NCI-H1417 (cell line): ENCODE results near the gene GAREM1.

Source experiments
- DNase-seq, 3 experiments: peaks; one replicate each; lab custom pipeline; 2025; lab: John Stamatoyannopoulos, UW

GAREM1 gene

DNA sequence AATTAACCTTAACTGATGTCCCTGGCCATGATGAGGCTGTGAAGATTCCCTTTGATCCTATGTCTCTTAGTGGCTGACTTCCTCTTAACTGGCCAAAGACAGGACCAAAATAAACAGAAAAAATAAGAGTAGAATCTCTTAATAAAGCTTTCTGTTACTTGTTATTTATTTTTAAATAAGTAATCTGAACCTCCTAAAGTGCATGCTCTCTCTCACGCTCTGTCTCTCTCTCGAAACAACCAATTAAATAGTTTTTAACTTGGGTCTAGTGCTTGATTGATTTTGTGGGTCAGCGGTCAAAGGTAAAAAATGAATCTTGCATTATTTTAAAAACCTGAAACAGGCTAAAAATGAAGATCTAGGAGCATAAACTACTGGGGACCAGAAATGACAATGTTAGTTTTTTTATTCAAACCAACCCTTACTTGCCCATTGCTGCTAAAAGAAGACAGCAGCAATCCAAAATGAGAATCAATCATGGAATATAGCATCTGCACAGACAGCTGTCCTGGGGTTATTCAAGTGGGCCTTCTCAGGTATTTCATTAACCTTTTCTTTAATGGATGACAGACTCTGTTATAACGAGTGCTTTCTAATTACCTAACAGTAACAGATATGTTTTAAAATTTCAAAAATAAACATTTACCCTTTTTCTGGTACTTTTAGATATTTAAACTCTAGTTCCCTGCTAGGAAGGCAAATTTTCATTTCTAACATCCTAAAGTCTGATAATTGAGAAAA lies 11.2 kb downstream of the GAREM1 start:
- peak in 1 of 3 experiments; percentile 36 for DNase-seq

DNA sequence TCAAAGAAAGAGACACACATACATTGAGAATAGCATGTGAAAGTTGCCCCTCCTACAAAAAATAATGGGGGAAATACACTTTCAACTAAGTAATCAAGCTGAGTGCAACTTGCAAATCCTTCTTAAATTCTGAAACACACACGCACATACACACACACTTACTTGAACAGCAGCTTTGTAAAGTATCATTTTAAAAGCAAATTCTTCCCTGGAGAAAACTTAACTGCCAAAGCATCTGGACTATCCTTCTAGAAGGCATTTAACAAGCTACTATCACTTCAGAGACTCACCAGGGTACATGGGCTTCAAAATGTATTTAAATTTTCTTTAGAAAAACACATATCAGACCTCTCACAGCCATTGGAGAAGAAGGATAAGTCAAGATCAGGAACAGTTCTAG lies 15.3 kb downstream of the GAREM1 start:
- DNase-seq, result no peak

DNA sequence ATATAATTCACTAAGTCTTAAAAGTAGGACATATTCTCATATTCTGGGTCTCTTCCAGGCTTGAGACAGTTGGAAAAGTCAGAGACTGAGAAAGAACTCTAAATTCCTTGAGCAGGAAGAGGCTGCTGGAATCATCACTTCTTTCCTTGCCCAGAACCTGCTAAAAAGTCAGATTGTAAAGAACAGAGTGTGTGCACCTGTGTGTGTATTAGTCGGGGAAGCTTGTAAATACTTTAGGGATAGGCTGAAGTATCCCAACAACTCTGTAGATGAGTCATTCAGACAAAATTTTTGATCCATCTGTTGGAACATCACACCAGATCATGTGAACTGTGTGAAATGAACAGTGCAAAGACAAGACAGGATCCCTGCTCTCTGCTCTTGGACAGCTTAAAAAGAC lies 16.1 kb downstream of the GAREM1 start:
- no peak for DNase-seq

DNA sequence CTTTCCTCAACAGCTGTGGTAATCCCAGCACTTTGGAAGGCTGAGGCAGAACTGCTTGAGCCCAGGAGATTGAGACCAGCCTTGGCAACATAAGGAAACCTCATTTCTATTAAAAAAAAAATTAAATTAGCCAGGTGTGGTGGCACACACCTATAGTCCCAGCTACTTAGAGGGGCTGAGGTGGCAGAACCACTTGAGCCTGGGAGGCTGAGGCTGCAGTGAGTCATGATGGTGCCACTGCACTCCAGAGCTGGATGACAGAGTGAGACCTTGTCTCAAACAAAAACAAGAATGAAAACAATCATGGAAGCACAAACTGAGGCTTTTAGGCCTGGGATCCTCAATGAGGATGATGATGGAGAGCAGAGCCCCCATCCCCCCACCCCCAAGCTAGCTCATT lies 19.8 kb downstream of the GAREM1 start:
- no peak for DNase-seq

DNA sequence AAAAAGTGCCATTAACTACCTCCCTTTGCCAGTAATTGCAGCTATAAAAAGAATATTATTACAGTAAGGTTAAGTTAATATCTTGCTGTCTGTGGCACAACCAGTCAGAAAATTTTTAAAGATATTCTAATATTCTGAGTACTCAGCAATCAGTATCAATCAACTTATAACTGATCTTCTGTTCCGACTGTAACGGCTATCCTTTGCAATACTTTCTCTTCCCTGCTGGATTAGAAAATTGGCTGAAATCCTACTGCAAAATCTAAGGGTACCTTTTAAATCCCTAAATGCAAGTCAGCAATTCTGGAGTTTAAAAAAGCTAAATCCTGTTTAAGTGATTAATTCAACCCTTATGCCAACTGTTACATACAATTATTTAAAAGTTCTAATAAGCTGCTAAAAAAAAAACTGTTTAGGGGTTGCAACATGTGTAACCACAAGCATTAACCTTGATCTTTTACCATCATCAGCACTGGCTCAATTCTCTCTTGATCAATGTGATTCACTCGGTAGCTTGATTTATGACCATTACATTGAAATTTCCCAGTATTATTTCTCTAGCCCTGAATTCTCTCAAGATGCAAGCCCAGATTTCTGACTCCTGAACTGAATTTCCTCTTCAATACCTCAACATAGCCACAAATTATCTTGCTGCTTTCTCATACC lies 20.5 kb downstream of the GAREM1 start:
- DNase-seq, result no peak

DNA sequence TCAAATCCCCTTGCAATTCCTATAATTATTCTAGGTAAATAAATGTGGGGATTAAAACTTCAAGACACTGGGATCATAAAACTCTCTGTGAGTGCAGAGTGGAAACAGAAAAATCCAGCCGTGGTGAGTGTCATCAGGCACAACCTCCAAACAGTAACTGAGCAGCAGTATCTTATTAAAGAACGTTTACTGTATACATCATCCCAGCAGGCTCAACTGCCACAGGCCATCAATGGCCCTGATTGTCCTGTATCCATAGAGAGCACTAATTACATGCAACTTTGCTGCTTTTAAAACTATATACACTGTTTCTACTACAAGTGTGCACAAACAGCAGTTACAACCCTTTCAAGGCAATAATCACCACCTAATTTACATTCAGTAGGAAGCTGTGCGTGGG lies 23.9 kb downstream of the GAREM1 start:
- DNase-seq, result peak in 2 of 3 experiments; percentile 60 to 88

DNA sequence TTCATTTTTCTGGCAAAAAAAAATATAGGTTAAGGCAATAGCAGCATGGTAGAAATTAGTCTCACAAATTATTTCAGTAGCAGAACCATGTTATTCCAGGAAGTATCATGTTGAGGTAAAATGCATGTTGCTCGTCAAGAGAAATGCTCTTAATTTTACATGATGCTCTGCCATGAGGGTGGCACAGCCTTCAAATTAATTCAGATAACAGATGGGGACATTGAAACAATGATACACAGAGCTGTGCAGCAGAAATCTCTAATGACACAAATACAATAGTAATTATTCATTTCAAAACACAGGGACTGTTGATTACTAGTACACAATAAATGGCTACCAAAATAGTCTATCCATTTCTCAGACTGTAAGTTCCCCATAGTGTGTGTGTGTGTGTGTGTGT lies 24.8 kb downstream of the GAREM1 start:
- peak in 1 of 3 experiments; percentile 29 for DNase-seq

DNA sequence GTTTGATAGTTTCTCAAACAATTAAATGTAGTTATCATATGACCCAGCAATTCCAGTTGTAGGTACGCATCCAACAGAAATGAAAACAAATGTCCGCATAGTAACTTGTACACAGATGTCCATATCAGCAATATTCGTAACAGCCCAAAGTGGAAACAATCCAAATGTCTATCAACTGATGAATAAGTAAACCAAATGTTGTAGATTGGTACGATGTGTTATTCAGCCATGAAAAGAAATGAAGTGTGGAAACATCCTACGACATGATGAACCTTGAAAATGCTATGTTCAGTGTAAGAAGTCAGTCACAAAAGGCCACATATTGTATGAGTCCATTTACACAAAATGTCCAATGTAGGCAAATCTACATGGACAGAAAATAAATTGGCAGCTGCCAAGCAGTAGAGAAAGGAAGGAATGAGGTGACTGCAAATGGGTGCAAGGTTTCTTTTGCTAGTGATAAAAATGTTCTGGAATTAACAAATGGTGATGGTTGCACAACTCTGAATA lies 26.9 kb downstream of the GAREM1 start:
- DNase-seq, result no peak

DNA sequence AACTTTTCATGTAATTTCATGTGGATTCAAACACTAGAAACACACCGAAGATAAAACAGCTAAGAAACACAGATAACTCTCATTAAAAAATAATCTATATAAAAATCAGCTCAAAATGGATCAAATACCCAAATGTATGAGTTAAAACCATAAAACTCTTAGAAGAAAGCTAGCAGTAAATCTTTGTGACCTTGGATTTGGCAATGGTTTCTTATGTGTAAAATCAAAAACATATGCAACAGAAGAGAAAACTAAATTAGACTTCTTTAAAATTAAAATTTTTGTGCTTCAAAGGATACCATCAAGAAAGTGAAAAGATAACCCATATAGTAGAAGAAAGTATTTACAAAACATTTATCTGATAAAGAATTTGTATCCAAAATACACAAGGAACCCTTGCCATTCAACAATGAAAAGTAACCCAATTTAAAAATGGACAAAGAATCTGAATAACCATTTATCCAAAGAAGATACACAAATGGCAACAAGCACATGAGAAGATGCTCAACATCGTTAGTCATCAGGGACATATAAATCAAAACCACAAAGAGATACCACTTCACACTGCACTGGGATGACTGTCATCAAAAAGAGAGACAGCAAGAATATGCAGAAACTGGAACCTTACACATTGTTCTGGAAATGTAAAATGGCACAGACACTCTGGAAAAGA lies 27.5 kb downstream of the GAREM1 start:
- peak in 1 of 3 experiments; percentile 58 for DNase-seq

DNA sequence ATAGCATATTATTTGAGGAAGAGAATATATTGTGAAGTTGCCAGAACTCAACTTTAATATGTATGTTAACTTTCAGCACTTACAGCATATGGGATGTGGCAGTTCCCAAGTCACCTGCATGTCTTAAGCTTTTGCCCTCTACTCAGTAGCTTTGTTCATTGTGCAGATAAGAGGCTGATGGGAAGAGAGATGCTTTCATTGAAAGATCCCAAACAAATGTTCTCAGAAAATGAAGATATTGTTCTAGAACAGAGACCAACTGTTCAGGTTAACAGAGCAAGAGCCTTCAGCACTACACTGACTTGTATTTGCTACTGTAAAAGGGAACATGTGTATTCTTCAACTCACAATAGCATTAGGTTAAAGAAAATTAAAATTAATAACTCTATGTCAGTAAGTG lies 28.1 kb downstream of the GAREM1 start:
- DNase-seq, result no peak

DNA sequence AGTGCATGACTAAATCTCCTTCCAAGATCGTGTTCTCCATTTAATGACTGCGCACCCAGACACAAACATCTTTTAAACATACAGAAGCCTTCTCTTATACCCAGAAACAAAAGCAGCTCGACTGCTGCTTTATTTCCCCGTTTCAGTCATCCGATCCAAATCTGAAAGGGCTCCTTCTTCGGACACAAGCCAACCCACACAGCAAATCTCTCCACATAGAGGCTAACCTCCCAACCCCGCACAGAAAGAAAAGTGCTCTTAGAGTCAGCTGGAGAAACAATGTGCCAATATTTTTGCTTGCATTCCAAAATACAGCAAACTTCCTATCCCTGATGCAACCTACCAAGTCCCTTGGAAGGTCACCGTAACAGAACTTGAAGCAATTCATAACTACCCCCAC lies 29.1 kb downstream of the GAREM1 start:
- DNase-seq, result no peak

DNA sequence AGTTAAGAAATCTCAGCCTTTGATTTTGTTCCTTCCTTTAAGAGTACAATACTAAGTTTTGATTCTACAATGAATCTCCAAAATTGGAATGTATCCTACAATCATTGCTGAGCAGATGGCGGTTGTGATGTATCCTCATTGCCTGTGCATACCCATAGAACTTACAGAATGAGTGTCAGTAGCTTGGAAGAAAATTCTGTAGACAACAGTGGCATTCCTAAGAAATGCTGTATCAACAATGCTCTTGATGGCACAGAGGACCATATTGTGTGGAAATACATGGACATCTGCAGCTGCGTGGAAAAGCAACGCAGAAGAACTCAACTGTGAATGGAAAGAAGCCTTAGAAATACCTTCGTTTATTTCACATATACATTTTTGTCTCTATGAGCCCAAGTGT lies 30.2 kb downstream of the GAREM1 start:
- DNase-seq, result no peak

DNA sequence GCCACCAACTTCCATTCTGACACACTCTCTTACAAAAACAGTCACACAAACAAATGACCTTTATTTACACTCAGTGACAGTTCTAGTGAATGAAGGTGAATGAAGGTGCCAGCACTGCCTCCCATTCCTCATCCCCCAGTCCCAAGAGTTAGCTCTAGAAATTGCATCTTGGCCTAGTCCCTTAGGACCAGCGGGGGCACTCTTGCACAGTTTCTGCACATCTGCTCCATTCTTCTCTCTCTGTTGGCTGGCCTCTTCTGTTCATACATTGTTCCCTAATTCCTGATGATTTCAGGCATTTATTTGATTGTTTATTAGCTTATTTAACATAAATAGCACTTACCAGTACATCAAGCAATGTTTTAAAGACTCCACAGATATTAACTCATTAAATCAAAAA lies 30.9 kb downstream of the GAREM1 start:
- no peak for DNase-seq

DNA sequence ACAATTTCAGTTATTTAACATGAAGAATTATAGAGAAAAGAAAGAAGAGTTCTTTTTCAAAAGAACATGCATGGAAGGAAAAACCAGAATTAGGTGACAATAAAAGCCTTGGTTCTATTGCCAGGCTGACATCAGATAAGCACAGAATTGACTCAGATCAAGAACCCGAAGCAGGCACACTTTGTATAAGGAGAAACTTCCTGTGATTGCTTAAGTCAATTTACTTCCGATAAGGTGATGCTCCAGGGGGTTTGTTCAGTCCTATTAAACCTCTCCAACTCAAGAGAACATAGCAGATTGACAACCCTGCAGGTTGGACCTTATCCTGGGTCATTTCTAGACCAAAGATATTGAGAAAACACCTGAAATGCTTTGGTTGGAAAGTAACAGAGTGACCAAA lies 31.4 kb downstream of the GAREM1 start:
- DNase-seq, result no peak

DNA sequence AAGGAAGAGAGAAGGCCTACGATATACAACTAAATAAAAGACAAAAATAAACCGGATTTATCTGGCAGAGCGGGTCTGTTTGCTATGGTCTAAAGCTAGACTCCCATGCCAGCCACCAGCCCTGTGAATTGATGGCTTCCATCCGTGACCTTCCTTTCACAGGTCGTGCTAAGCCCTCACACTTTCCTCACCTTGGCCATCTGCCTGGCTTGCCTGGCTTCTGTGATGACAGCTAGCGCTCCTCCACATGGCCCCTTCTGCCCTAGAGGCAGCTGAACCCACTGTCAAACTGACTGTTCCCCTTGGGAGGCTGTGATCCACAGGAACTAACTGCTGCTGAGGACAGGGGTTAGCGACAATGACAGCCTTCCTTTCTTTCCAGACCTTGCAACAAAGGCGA lies 32.5 kb downstream of the GAREM1 start:
- DNase-seq, result peak in 1 of 3 experiments; percentile 19

DNA sequence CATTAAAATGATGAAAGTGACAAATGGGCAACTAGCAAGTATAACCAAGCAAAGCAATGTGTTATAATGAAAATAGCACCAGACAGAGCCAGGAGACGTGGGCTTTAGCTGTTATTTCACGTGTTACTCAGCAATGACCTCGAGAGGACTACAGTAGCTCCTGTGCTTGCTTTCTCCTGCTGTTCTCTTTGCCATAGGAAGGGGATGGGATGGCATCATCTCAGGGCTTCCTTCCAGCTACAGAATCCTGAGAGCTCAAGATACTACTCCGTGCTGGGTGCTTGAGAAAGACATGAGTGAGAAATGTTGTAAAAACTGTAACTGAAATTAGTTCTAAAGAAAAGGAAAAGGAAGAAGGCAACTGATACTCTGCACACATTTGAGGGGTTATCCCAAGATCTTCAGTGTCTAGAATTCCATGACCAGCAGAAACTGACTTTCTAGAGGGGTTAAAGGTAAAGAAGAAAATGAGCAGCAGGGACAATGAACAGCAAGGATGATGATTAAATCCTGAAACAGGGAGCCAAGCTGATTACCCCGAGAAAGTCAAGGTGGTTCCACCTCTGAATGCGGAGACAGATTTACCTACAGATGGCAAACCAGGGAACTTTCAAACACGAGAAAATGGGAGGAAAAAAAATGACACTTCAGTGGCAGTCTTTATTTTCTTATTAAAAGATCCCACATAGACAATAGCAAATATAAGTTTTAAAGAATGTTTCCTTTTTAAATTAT lies 33.4 kb downstream of the GAREM1 start:
- DNase-seq, result peak in 1 of 3 experiments; percentile 16

DNA sequence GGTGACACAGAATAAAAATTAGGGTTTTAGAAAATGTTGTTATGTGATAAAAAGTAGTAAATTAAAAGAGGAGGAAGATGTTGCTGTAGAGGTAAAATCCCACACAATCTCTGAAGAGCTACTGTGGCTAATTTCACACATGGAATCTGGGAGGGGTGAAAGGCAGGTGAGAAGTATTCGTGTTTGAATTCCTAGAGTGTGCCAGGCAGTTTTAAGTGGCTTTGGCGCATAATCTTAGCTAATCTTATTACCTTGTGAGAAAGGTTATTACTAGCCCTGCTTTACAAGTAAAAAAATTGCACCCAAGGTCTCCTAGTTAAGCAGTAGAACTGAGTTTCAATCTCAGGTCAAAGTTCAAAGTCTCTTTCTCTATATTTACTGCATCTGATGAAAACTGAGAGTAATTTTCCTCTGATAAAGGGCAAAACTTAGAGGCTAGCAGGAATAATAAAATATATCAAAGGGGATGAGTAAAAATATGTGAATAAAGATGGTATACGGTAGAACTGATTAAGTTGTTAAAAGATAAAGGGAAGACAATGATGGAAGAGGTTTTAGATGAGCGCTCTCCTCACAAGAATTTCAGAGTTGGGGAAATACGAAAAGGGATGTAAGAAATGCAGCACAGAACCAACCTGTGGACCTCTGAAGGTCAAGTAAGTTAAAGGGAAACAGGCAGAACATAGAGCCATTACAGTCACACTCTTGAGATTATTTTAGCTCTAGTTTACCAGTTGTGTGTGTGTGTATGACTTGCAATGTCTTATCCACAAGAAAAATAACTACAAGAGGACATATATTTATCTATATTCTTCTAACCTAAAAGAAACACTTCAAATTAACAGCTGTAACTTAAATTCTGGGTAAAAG lies 34.8 kb downstream of the GAREM1 start:
- no peak for DNase-seq

DNA sequence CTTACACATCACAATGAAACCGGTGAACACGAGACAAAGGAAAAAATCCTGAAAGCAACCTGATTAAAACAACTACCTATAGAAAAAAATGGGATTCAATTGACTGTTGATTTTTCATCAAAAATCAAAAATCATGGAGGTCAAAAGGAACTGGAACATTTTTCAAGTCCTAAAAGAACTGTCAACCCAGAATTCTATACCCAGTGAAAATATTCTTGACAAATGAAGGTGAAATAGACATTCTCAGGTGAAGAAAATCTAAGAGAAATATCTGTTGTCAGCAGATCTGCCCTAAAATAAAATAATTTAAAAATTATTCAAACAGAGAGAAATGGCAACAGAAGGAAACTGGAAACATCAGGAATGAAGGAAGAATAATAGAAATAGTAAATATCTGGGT lies 38.9 kb downstream of the GAREM1 start:
- no peak for DNase-seq

DNA sequence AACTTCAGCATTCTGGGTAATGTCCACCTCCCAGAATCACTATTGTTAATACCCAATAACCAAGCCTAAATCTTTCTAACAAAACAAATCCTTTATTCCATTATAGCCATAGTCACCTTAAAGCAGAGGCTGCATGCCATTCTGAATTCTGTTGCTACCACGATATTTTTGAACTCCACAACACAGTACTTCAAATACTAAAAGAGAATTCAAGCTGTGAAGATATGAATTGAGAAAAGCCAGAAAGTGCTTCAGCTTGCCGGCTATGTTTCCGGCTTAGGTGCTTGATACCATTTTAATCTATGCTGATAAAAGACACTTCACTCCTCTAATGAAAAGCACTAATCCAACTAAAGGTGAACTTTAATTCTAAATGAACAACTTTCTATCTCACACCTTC lies 41.3 kb downstream of the GAREM1 start:
- DNase-seq, result no peak

DNA sequence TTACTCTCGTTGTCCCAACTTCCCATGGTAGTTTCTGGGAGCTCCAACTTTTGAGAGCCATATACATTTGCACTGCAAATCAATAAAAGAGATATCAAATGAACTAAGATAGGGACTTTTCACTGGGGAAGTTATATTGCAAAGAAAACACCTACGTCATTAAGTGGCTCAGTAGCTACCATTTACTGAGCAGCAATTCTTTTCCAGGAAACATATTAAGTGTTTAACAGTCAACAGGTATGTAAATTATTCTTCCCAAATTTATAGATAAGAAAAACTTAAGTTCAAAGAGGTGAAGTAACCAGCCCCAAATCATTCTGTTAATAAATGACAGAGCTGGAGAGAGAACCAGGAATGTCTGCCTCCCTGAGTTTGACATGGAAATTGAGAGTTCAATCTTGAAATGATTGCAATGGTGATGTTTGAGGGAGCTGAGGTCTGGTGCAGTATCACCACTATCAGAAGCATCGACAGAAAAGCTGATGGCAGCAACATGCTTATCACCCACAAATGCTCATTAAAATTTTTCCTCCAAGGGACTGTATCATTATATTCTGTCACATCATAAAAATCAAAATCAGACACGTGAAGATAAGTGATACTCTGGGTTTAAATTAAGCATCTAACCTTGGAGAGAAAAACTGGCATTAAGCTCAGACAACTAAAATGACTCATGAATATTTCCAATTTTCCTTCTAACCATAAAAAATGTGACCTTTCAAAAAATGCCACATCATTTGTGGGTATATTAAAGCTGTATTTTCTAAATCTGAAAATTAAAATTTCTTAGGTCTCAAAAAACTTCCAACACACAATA lies 43.4 kb downstream of the GAREM1 start:
- DNase-seq, result no peak
